Measurements from ENCODE around the gene TBC1D2B. TPM values are rescaled to one million over a fixed set of nuclear protein-coding genes. Genes with fewer than 3 reads are reported as not detected.

Gene TBC1D2B
- total RNA-seq, 1 donor from 2014 or later, result 49.6 TPM

GRCh38 chr15:78097667-78098066, 20.2 kb upstream of the TBC1D2B start:
- DNase-seq (ENCODE audit: low spot score), result no peak

GRCh38 chr15:78093242-78094020, 15.9 kb upstream of the TBC1D2B start:
- DNase-seq (ENCODE audit: low spot score), result peak; percentile 91

GRCh38 chr15:78092261-78093041, 14.9 kb upstream of the TBC1D2B start, which contains the start of gene SH2D7:
SH2D7 (plus strand) TSS chr15:78092561; CDS start chr15:78092585, 24 bp downstream.
- no peak for DNase-seq (ENCODE audit: low spot score)

DNA sequence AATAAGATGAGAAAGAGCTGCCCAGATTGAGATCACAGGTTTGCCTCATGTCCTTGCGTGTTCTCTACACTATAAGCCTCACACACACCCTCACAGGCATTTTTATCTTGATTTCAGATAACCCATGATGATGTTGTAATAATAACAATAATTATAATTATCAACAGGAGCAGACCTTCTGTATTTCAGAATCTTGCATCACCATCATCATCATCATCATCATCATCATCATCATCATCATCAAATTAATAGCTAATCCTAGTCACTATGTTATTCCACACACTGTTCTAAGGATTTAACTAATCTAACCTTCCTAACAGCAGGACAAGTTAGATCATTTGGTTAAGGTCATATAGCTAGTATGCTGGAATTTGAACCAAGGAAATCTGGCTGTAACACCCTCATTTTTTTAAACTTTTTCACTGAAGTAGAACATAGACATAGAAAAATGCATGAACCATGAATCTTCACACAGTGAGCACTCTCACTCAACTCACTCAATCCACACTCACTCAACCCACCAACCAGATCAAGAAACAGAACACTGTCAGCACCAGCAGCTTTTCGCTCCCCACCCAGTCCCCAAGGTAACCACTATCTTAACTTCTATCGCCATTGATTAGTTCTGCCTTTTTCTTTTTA, 13.0 kb upstream of the TBC1D2B start:
- no peak for DNase-seq (ENCODE audit: low spot score)

- no peak for DNase-seq (ENCODE audit: low spot score)
Observed at GRCh38 chr15:78088773-78089080, 11.2 kb upstream of the TBC1D2B start.

GRCh38 chr15:78087951-78088772, 10.7 kb upstream of the TBC1D2B start:
- no peak for DNase-seq (ENCODE audit: low spot score)

DNA sequence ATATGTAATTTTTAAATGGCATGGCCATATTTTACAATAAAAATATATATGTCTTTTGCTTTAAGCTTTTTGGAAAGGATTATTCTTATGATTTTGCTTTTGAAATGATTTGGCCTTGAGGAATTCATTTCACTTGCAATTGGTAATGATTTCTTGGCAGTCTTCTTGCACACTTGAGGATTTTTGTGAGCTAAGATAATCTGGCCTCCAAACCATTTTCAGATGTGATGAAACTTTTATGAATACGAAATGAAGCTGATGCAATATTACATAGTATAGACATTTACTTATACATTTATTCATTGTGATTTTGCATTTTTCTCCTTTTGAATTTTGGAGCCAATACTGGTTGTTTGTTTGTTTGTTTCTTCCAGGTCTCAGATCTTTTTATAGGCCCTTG, 8.4 kb upstream of the TBC1D2B start:
- peak; percentile 47 for DNase-seq (ENCODE audit: low spot score)

GRCh38 chr15:78084449-78084750, 6.9 kb upstream of the TBC1D2B start:
- no peak for DNase-seq (ENCODE audit: low spot score)

DNA sequence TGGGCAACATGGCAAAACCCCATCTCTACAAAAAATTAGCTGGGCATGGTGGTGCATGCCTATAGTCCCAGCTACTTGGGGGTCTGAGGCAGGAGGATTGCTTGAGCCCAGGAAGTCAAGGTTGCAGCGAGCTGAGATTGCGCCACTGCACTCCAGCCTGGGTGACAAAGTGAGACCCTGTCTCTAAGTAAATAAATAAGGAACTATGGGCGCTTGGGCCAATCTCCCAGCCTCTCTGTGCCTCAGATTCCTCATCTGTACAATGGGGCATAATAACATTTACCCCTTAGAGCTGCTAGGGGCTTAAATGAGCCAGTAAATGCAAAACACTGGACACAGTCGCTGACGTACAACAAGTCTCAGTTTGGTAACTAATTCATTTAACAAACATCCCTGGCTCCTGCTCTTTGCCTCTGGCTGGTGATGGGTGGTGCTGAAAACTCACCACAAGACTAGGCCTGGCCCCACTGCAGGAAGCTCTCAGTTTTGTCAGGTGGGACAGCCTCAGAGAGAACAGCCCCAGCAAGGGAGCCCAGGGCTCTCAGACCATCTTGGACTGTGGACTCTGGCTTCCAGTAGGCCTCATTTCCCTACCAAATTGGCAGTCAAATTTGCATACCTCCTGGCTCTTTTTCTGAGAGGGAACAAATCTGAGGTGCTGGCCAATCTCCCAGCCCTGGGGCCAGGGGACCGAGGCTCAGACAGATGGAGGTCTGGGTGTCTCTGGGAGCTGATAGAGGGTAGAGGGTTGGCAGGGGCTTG, 6.4 kb upstream of the TBC1D2B start:
- DNase-seq (ENCODE audit: low spot score), result no peak

GRCh38 chr15:78083186-78083585, 5.7 kb upstream of the TBC1D2B start:
- no peak for DNase-seq (ENCODE audit: low spot score)

- no peak for DNase-seq (ENCODE audit: low spot score)
Observed at GRCh38 chr15:78082743-78083110, 5.2 kb upstream of the TBC1D2B start.

GRCh38 chr15:78082106-78082742, 4.7 kb upstream of the TBC1D2B start:
- DNase-seq (ENCODE audit: low spot score), result no peak

- no peak for DNase-seq (ENCODE audit: low spot score)
Observed at GRCh38 chr15:78080088-78080460, 2.6 kb upstream of the TBC1D2B start.

DNA sequence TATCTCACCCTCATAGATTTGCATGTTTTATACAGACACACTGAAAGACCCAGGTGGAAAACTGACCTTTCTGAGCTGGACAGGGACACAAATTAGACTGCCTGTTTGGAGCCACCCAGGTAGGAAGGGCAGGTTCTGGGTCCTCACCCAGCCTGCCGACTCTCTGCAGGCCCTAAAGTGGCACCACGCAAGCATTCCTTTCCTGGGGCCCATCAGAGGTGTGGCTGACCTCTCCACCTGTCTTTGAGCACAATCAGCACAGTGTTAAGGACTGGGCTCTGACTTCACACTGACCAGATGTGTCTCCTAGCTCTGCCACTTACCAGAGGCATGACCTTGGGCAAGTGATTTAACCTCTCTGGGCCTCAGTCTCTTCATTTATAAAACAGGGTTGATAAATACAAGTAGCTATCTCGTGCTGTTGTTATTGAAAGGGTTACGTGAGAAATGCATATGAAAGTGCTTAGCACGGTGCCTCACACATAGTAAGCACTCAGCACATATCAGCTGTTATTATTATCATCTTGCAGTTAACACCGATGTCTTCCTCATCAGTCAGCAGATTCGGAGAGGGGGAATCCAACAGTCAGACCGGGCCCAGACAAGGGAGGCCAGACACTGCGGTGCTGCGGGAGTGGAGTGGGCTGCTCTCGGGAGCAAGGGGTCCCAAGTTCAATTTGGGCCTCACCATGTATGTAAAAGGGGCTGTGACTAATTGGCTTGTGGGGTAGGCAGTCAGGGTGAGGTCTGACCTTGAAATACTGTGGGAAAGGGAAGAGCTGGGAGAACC, 2.0 kb upstream of the TBC1D2B start:
- DNase-seq (ENCODE audit: low spot score), result no peak

GRCh38 chr15:78077871-78078210, 330 bp upstream of the TBC1D2B start:
- DNase-seq (ENCODE audit: low spot score), result no peak

GRCh38 chr15:78076231-78077052, 1.1 kb downstream of the TBC1D2B start:
- DNase-seq (ENCODE audit: low spot score), result no peak

DNA sequence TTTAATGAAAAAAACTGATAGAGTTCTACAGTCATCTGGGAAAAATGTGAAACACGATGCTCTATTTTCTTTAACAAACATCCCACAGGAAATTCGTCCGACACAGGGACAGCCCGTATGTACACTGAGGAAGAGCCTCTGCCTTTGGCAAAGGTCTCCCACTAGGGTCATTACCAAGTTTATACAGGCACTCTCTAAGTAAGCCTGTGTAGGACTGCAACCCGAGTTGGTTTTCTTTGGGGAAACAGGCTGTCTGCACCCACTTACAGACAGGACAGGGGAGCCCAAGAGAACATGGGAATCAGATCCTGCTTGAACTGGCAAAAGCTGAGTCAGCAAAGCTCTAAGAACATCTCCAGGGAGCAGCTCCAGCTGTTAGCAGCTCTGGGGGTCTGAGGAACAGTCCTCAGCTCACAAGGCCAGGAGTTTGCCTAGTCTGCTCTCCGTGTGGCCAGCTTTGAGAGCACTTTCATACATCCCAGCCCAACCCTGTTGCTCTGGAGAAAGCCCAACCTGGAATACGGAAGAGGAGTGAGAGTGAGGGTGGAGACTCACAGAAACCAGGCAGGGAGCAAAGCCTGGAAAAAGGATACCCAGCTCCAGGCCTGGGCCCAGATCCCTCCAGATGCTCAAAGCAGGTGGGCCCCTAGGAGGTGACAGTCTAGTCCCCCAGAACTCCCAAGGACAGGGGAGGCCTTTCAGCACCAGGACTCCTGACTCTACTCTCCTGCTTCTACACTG, 1.9 kb downstream of the TBC1D2B start:
- peak; percentile 94 for DNase-seq (ENCODE audit: low spot score)

DNA sequence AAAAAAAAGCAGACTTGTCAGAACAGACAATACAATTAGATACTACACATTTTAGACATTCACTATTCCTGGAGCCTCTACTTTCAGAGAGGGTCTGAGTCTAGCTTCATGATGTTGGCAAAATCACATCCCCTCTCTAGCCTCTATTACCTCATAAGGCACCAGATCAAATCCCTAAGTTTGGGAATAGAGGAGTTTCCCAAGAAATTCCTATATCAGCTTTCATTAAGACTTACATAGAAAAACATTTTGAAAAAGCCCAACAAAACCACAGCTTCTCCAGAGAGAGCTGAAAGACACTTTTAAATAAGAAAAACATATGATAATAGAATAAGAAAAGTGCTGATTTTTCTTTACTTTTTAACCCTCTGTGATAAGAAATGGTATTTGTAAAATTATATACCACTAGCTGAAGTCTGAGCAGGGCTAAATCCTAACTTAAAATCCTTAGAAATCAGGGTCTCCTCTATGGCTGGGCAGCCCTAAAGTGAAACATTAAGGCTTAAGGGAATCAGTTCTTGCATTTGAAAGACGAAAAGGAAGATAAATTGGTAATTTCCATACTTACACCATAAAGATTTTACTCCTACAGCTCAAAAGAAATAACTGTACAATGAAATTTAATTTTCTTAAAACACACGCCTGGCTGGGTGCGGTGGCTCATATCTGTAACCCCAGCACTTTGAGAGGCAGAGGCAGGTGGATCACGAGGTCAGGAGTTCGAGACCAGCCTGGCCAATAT, 4.3 kb downstream of the TBC1D2B start:
- no peak for DNase-seq (ENCODE audit: low spot score)

Measured in umbilical cord (tissue), 2 donors.